Esophagus squamous epithelium (tissue), 5 donors: ENCODE measurements around the gene ZDHHC14. TPM values are rescaled to one million over a fixed set of nuclear protein-coding genes. Genes with fewer than 3 reads are reported as not detected.

Source experiments
- DNase-seq: peaks from one replicate; lab custom pipeline; 2025; lab: John Stamatoyannopoulos, UW
- H3K27ac ChIP-seq, 4 donors: fragments of 200-600 bp; sonication (generic); one replicate each; pipeline ENCODE4 v1.5.1; 2016 to 2019; ENCODE audit warnings: mild to moderate bottlenecking in 1 of 4
- H3K27me3 ChIP-seq, 4 donors: fragments of 200-600 bp; sonication (generic); 1 replicate in 3 of 4; 2 replicates in 1 of 4; pipeline versions ENCODE4 v1.5.1 to v1.6.0; 2017 to 2021; ENCODE audit warnings: antibody characterized with exemption in 1 of 4
- H3K36me3 ChIP-seq, 3 donors: fragments of 200-600 bp; sonication (generic); one replicate each; pipeline ENCODE4 v1.5.1; 2016 to 2019
- H3K4me1 ChIP-seq, 3 donors: fragments of 200-600 bp; sonication (generic); one replicate each; pipeline ENCODE4 v1.5.1; 2017 to 2019
- H3K4me3 ChIP-seq, 4 donors: fragments of 200-600 bp; sonication (generic); 1 replicate in 3 of 4; 2 replicates in 1 of 4; pipeline ENCODE4 v1.5.1; 2016 to 2019; ENCODE audit warnings: mild to moderate bottlenecking in 2 of 4, moderate library complexity in 1 of 4
- H3K9me3 ChIP-seq, 3 donors: fragments of 200-600 bp; sonication (generic); one replicate each; pipeline ENCODE4 v1.5.1; 2016 to 2019
- POLR2A ChIP-seq, 4 donors: fragments of 450-650 bp; IDR thresholded peaks; one replicate each; pipeline ENCODE4 v1.6.1; 2017; ENCODE audit warnings: antibody characterized with exemption in 4 of 4, mild to moderate bottlenecking in 4 of 4, moderate library complexity in 3 of 4
- WGBS, 2 donors: methylation state at CpG; one replicate each; pipeline ENCODE4 v1.1.5; 2018; 5-methylcytosine and 5-hydroxymethylcytosine counted together
- intact Hi-C: fragments of 100-400 bp; cut with DNase I; formaldehyde crosslinking; loops from one replicate; pipeline ENCODE4 v1.15.0; 2022
- small RNA-seq, 4 donors: library from RNA; depleted of rRNA; stranded (forward); fragments of <200 nt; gene quantifications; one replicate each; pipeline ENCODE3, GENCODE V24; 2016
- total RNA-seq, 4 donors: library from RNA; depleted of rRNA; stranded (reverse); fragments of >200 nt; gene quantifications; one replicate each; pipeline ENCODE4 v1.1.0, GENCODE V29; 2016
- TF ChIP-seq, protein P1 (sequence below), 6 experiments: fragments of 450-650 bp in 4 of 6; fragments of 200-600 bp in 2 of 6; sonication (generic) in 2 of 6; IDR thresholded peaks; one replicate each; pipeline ENCODE4 v1.5.1; 2016 to 2019; ENCODE audit warnings: antibody characterized with exemption in 6 of 6, mild to moderate bottlenecking in 4 of 6, moderate library complexity in 4 of 6
- donor health status: DM: yes; HTN: yes; CAD: no.

ZDHHC14 gene
- total RNA-seq, 4 donors from 2014 or later: 6.1 to 15.6 (median 6.9) TPM

DNA sequence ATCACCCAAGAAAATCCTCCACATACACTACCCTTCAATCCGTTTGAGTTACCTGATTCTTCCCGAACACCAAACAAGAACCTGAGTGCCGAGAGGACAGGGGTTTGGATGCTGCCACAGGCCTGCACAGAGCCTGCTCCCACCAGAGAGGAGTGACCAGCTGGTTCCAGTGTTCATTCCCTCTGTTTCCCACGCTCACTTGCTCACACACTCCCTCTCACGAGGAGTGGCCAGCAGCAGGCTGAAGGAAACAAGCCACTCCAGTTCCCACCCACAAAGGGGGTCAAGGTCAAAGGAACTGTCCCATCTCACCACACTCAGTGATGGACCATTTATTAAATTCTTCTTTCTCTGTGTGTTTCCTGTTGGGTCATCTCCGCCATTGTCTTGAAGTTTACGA is 344.8 kb downstream of the ZDHHC14 start:
- H3K4me1 ChIP-seq: peaks cover 0 to 4% (median 0%) of the 10 kb centered on the region in 3 donors
- WGBS, 2 donors: 81 to 83% methylated on average over 7 of the region's 7 CpGs
- H3K4me3 ChIP-seq: no peak overlapping the region
- H3K36me3 ChIP-seq: no peaks in the 10 kb centered on the region
- intact Hi-C loops: no loop called here
- DNase-seq: no peak
- H3K9me3 ChIP-seq: peaks cover 0 to 5% (median 0%) of the 10 kb centered on the region in 3 donors
- peaks cover 0 to 20% (median 0%) of the 10 kb centered on the region in 4 donors for H3K27me3 ChIP-seq
- TF ChIP-seq, protein P1, sequence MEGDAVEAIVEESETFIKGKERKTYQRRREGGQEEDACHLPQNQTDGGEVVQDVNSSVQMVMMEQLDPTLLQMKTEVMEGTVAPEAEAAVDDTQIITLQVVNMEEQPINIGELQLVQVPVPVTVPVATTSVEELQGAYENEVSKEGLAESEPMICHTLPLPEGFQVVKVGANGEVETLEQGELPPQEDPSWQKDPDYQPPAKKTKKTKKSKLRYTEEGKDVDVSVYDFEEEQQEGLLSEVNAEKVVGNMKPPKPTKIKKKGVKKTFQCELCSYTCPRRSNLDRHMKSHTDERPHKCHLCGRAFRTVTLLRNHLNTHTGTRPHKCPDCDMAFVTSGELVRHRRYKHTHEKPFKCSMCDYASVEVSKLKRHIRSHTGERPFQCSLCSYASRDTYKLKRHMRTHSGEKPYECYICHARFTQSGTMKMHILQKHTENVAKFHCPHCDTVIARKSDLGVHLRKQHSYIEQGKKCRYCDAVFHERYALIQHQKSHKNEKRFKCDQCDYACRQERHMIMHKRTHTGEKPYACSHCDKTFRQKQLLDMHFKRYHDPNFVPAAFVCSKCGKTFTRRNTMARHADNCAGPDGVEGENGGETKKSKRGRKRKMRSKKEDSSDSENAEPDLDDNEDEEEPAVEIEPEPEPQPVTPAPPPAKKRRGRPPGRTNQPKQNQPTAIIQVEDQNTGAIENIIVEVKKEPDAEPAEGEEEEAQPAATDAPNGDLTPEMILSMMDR (IDR thresholded peaks at IDR 0.05): no peak
- TF ChIP-seq POLR2A (IDR thresholded peaks at IDR 0.05): no peak
- H3K27ac ChIP-seq: peak overlapping the region in 1 of 4 donors; percentile 52

DNA sequence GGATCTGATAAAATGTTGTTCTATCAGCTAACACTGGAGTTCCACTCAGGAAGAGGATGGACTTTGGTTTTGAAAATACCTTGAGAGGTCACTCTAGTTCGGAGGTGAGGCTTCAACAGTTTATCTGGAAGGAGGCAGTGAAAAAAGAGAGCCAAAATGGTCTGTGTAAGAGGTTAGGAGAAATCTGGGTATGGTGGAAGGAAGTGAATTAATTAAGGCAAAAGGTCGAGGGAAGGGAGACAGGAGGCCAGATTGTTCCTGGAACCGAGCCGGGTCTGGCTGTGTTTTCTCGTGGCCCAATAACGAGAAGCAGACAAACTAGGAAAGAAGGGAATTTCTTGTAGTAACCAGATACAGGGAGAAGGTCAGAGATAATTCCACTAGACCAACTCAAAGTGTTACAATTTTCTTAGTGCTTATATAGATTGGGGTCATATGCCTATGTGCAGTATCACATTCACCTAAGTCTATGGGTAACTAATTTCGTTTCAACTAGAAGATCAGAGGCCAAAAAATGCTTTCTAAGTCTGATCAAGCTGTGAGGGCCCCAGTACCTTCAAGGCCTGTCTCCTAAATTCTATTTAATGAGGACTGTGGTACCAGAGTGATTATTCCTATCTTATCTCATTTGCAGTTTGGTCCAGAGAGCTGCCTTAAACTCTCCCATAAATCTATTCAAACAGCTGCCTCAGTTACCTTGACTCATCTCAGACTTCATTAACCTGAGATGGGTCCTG is 346.1 kb downstream of the ZDHHC14 start:
- intact Hi-C loops: no loop called here
- WGBS, 2 donors: 57 to 70% methylated on average over 7 of the region's 7 CpGs
- Histone ChIP-seq H3K4me1 (peaks cover 0 to 4% (median 0%) of the 10 kb centered on the region in 3 donors), H3K4me3 (no peak overlapping the region), H3K27me3 (peaks cover 0 to 8% (median 0%) of the 10 kb centered on the region in 4 donors), H3K27ac (peak overlapping the region in 2 of 4 donors; percentile 42 to 67), H3K9me3 (peaks cover 0 to 5% (median 0%) of the 10 kb centered on the region in 3 donors), H3K36me3 (no peaks in the 10 kb centered on the region)
- TF ChIP-seq, protein P1 (IDR thresholded peaks at IDR 0.05): no peak
- no peak for TF ChIP-seq POLR2A (IDR thresholded peaks at IDR 0.05)
- DNase-seq: no peak

Small RNA genes within 50 kb of the gene (small RNA-seq; reads per million reads assigned to genes)
- 0 reads per million in 4 donors for gene MIR3692

Other genes starting within 250 kb of the ZDHHC14 start
- 1 to 10 TPM; 2.7 to 8.0 (median 4.3) TPM for gene TMEM242, start 57.7 kb upstream of the ZDHHC14 start, total RNA-seq